Gastroesophageal sphincter (tissue), 3 donors: ENCODE results near the gene CDK14.

Experiments used
- EP300 ChIP-seq: sonication (generic); formaldehyde crosslinking; IDR thresholded peaks from one replicate; pipeline ENCODE4 v1.6.1; 2017; ENCODE audit warnings: antibody characterized with exemption, mild to moderate bottlenecking
- TF ChIP-seq, protein P1 (sequence below), 4 experiments: fragments of 200-600 bp in 2 of 4; fragments of 450-650 bp in 2 of 4; sonication (generic) in 1 of 4; IDR thresholded peaks; one replicate each; pipeline ENCODE4 v1.5.1; 2017 to 2019; ENCODE audit warnings: antibody characterized with exemption in 4 of 4, mild to moderate bottlenecking in 2 of 4, moderate library complexity in 2 of 4

- TF ChIP-seq, protein P1, sequence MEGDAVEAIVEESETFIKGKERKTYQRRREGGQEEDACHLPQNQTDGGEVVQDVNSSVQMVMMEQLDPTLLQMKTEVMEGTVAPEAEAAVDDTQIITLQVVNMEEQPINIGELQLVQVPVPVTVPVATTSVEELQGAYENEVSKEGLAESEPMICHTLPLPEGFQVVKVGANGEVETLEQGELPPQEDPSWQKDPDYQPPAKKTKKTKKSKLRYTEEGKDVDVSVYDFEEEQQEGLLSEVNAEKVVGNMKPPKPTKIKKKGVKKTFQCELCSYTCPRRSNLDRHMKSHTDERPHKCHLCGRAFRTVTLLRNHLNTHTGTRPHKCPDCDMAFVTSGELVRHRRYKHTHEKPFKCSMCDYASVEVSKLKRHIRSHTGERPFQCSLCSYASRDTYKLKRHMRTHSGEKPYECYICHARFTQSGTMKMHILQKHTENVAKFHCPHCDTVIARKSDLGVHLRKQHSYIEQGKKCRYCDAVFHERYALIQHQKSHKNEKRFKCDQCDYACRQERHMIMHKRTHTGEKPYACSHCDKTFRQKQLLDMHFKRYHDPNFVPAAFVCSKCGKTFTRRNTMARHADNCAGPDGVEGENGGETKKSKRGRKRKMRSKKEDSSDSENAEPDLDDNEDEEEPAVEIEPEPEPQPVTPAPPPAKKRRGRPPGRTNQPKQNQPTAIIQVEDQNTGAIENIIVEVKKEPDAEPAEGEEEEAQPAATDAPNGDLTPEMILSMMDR (IDR thresholded peaks at IDR 0.05), result no peak
- TF ChIP-seq EP300, result no peak
Observed at GRCh38 chr7:90689260-90689659, 93.1 kb downstream of the CDK14 start.
